ENCODE measurements around the gene MFAP4.

The MFAP4 gene, protein sequence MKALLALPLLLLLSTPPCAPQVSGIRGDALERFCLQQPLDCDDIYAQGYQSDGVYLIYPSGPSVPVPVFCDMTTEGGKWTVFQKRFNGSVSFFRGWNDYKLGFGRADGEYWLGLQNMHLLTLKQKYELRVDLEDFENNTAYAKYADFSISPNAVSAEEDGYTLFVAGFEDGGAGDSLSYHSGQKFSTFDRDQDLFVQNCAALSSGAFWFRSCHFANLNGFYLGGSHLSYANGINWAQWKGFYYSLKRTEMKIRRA
- total RNA-seq, result 0 reads per million in 2 donors

- DNase-seq, result no peak
Observed at GRCh38 chr17:19386974-19387920, at the start of gene MFAP4. TSS of gene MFAP4 (minus strand) at chr17:19387190. CDS start at chr17:19387155, 35 bp downstream.

- DNase-seq, result no peak
Observed at GRCh38 chr17:19433727-19434340, 46.8 kb upstream of the MFAP4 start.

DNA sequence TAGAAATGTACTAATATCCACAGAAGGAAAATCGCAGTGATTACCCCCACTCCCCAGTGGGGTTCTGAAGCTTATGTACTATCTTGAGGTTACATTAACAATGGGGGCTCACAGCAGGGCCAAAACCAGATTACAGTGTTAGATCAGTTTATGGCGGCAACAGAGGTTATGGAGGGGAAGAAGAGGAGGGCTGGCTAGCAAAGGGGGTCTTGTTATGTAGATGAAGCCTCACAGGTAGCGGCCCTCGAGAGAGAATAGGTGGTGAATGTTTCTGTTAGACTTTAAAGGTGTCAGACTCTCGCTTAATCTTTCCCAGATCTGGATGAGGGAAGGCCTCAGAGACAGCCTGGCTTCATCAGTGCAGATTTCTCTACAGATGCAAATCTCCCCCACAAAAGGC lies 46.3 kb upstream of the MFAP4 start:
- DNase-seq, result no peak

DNA sequence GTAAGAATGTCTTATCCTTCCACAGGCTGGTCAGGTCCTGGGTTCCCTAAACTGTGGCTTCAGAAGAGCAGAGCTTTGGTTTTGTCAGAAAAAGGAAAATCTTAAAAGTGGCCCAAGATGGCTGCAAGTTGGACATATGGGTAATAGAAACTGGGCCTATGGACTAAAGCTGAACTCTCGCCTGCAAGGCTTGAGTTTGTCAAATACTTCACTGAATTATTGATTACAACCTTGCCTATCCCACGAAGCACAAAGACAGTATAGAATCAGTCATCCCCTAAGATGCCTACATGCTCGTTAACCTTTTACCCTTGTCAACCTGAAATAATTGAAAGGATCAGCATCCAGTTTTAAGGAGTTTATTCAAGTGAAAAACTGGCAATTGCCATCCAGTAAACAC lies 44.7 kb upstream of the MFAP4 start:
- DNase-seq, result no peak

- no peak for DNase-seq
Observed at GRCh38 chr17:19426631-19427030, 39.6 kb upstream of the MFAP4 start.

GRCh38 chr17:19424934-19425868 lies 38.2 kb upstream of the MFAP4 start:
- no peak for DNase-seq

- DNase-seq, result no peak
Observed at GRCh38 chr17:19421926-19422325, 34.9 kb upstream of the MFAP4 start.

DNA sequence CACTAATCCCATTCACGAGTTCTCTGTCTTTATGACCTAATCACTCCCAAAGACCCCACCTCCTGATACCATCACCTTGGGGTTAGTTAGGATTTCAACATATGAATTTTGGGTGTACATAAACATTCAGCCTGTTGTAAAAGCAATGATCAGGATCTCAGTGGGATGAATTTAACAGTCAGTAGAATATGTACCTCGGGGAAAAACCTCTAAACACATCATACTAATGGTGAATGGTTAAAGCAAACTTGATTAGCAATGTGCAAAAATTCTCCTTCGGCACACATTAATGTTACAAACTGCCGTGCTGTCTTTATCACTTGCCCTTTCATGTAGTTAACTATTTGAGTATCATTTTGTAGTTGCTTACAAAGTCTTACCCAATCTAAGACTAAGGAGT lies 34.2 kb upstream of the MFAP4 start:
- DNase-seq, result no peak

GRCh38 chr17:19418251-19418992 lies 31.4 kb upstream of the MFAP4 start:
- no peak for DNase-seq

DNA sequence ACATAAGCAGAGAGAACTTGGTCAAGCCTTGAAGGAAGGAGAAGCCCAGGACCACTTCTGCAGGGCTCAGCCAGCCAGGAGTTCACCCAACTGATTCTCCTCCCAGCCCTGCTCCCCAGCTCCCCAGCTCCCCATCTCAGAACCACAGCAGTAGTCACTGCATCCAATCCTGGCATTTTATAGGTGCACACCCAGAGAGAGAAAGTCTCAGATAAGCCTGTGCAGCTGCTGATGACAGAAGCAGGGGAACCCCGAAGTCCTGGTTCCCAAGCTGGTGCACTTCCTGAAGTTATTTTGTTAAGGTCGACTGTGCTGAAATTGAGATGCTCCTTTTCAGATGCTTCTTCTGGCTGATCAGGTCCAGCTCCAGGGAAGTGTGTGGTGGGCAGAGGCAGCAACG lies 30.6 kb upstream of the MFAP4 start:
- no peak for DNase-seq

GRCh38 chr17:19415806-19416775 lies 29.1 kb upstream of the MFAP4 start:
- DNase-seq, result no peak

DNA sequence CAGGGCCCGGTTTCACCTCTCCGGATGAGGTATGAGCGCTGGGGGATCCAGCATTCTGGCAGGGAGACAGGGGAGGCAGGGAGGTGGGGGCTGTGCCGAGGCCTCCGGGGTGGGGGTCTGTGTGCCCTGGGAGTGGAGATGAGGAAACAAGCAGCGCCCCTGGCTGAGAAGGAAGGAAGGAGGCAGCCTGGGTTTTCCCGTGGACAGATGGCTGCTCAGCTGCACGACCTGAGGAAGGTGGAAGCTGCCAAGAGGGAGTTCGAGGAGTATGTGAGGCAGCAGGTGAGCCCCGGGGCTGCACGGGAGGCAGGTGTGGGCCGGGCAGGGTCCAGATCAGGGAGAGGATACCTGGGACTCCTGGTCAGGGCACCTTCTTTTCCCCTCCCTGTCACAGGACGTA lies 28.3 kb upstream of the MFAP4 start:
- no peak for DNase-seq

GRCh38 chr17:19414396-19415280 lies 27.6 kb upstream of the MFAP4 start:
- DNase-seq, result no peak

GRCh38 chr17:19413761-19414160 lies 26.8 kb upstream of the MFAP4 start:
- DNase-seq, result no peak

DNA sequence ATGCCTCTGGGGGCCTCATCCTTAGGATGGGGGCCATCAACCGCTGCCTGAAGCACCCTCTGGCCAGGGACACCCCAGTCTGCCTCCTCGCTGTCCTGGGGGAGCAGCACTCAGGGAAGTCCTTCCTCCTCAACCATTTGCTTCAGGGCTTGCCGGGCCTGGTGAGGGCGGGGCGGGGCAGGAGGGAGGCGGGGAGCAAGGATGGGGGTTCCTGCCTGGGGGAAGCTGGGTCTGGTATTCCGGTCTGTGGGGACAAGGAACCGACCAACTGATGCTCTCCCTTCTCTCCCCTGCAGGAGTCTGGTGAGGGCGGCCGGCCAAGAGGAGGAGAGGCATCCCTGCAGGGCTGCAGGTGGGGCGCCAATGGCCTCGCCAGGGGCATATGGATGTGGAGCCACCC lies 26.0 kb upstream of the MFAP4 start:
- no peak for DNase-seq

- DNase-seq, result no peak
Observed at GRCh38 chr17:19412510-19412909, 25.5 kb upstream of the MFAP4 start.

DNA sequence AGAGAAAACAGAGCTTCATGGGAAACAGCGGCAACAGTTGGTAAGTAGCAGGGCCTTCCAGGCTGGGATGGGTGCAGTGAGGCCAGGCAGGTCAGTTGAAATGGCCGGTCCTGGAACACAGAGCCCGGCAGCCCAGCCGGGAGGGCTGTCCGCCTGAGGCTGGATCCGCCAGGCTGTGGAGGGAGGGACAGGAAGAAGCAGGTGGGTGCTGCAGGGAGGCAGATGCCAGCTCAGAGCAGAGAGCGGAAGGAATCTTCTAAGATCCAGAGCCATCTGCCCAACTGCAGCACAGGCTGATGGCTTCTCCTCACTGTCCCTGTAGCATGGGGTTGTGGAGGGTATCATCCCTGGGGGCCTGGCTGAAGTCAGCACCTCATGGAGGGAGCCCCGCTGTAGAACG lies 24.6 kb upstream of the MFAP4 start:
- no peak for DNase-seq

DNA sequence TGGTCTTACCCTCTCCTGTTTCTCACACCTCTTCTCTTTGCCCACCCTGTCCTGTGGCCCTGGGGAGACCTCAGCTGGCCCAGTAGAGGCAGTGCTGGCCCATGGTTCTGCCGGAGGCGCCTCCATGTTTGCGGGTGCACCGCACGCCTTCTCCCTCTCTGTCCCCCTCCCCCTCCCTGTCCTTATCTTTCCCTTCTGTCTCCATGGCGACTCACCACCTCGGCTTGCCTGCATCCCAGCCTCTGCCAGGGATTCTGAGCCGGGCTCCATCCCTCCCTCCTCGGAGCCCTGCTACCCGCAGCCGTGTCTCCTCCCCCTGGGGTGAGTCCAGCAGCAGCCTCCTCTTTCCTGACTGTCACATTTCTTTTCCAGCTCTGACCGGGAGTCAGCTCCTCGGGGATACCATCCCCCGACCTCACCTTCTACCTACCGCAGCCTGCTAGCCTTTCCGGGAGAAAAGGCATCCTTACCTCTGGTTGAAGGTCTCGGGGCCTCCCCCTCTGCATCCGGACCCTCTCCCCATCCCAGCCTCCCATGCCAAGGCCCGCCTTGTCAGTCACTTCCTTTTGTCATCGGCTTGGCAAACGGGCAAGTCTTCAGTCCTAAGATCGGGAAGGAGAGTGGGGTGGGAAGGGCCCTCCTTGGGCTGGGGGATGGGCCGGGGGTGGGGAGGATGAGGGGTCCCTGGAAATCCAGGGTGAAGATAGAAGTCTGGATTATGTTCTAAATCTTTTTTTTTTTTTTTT lies 24.1 kb upstream of the MFAP4 start, which contains the start of gene RNF112:
TSS of gene RNF112 (plus strand) at position 358 of the 746 bp plus-strand sequence. CDS start at position 535, 177 bp downstream.
- no peak for DNase-seq

Data from T-helper 9 cell (primary cell).